Measurements from ENCODE around the gene YDJC. TPM values are rescaled to one million over a fixed set of nuclear protein-coding genes. Genes with fewer than 3 reads are reported as not detected.

The YDJC gene
- total and polyA plus RNA-seq, 2 experiments from 2014 or later, result 53.3 to 83.7 TPM

- H3K27me3 Mint-ChIP-seq (ENCODE audit: insufficient read depth, low read depth, poor library complexity), result peaks cover 6% of the 10 kb centered on the region
- Histone ChIP-seq H3K36me3 (ENCODE audit: insufficient read depth) (peaks cover 28% of the 10 kb centered on the region; the same call in 1 of the 2 replicates), H4K20me1 (replicated peaks; ENCODE audit: insufficient read depth) (peaks cover 4% of the 10 kb centered on the region), H3K27me3 (ENCODE audit: insufficient read depth) (no peaks in the 10 kb centered on the region), H3K27ac (ENCODE audit: low read depth) (no peak overlapping the region), H3K4me3 (no peak overlapping the region), H3K79me2 (replicated peaks; ENCODE audit: insufficient read depth) (no peaks in the 10 kb centered on the region), H2AFZ (no peak overlapping the region), H3K4me1 (ENCODE audit: insufficient read depth) (no peaks in the 10 kb centered on the region), H3K4me2 (no peak overlapping the region), H3F3A (replicated peaks; ENCODE audit: low read depth) (no peaks in the 10 kb centered on the region), H3K9me2 (ENCODE audit: insufficient read depth) (no peaks in the 10 kb centered on the region)
- TF ChIP-seq ETS1 (IDR thresholded peaks at IDR 0.05) (no peak), JUNB (IDR thresholded peaks at IDR 0.05; ENCODE audit: unreplicated experiment) (no peak), ZNF114 (CRISPR knock-in tag; IDR thresholded peaks at IDR 0.05) (no peak), REST (IDR thresholded peaks at IDR 0.05; ENCODE audit: unreplicated experiment) (no peak), NANOG (IDR thresholded peaks at IDR 0.05; ENCODE audit: borderline replicate concordance) (no peak), POLR2AphosphoS5 (IDR thresholded peaks at IDR 0.05; ENCODE audit: low read depth) (no peak), CTCF (conservative IDR thresholded peaks at IDR 0.05; ENCODE audit: low read depth in 2 of 2) (no peak), EZH2 (IDR thresholded peaks at IDR 0.05; ENCODE audit: low read depth, unreplicated experiment) (no peak), STAT1 (IDR thresholded peaks at IDR 0.05; ENCODE audit: unreplicated experiment) (no peak), ZNF462 (CRISPR knock-in tag; IDR thresholded peaks at IDR 0.05) (no peak)
- ATAC-seq (peak; percentile 48; the same call in 2 of the 3 replicates), DNase-seq (ENCODE audit: low spot score) (no peak)
- peaks cover 75% of the 10 kb centered on the region for H3K36me3 Mint-ChIP-seq (ENCODE audit: low read depth)
- H3K4me1 Mint-ChIP-seq, result no peaks in the 10 kb centered on the region
- H3K9me3 Mint-ChIP-seq, result peaks cover 14% of the 10 kb centered on the region
- H3K4me3 Mint-ChIP-seq, result no peak overlapping the region
- no peak overlapping the region for H3K27ac Mint-ChIP-seq
These were observed 43.9 kb upstream of the YDJC start for GRCh38 chr22:21673534-21674321.
